ENCODE measurements around the gene RAB11FIP4.
"Not testable (repeated sequence)": the region's sequence is repeated elsewhere in the genome, so short reads cannot be mapped to it uniquely, and the experiment has no call there.

The RAB11FIP4 gene

GRCh38 chr17:31391496-31391949 is at the start of gene RAB11FIP4:
RAB11FIP4 (plus strand) TSS chr17:31391675; CDS start chr17:31391853, 178 bp downstream.
- in situ Hi-C loops (cut with MboI; ENCODE audit: low sequenced_read_pairs), result no loop called here

- in situ Hi-C loops (cut with MboI; ENCODE audit: low sequenced_read_pairs), result not testable (repeated sequence)
Measured at GRCh38 chr17:31345191-31345747, 46.2 kb upstream of the RAB11FIP4 start.

GRCh38 chr17:31349454-31349853 is 42.0 kb upstream of the RAB11FIP4 start:
- in situ Hi-C loops (cut with MboI; ENCODE audit: low sequenced_read_pairs), result no loop called here

GRCh38 chr17:31355935-31356334 is 35.5 kb upstream of the RAB11FIP4 start:
- in situ Hi-C loops (cut with MboI; ENCODE audit: low sequenced_read_pairs), result no loop called here

GRCh38 chr17:31357091-31357490 is 34.4 kb upstream of the RAB11FIP4 start:
- in situ Hi-C loops (cut with MboI; ENCODE audit: low sequenced_read_pairs), result no loop called here

- in situ Hi-C loops (cut with MboI; ENCODE audit: low sequenced_read_pairs), result no loop called here
Measured at GRCh38 chr17:31357839-31358394, 33.6 kb upstream of the RAB11FIP4 start.

GRCh38 chr17:31364012-31364411 is 27.5 kb upstream of the RAB11FIP4 start:
- in situ Hi-C loops (cut with MboI; ENCODE audit: low sequenced_read_pairs), result no loop called here

- in situ Hi-C loops (cut with MboI; ENCODE audit: low sequenced_read_pairs), result no loop called here
Measured at GRCh38 chr17:31366088-31366487, 25.4 kb upstream of the RAB11FIP4 start.

- in situ Hi-C loops (cut with MboI; ENCODE audit: low sequenced_read_pairs), result no loop called here
Measured at GRCh38 chr17:31369266-31369665, 22.2 kb upstream of the RAB11FIP4 start.

- in situ Hi-C loops (cut with MboI; ENCODE audit: low sequenced_read_pairs), result no loop called here
Measured at GRCh38 chr17:31371511-31372097, 19.9 kb upstream of the RAB11FIP4 start.

GRCh38 chr17:31373150-31374093 is 18.1 kb upstream of the RAB11FIP4 start:
- in situ Hi-C loops (cut with MboI; ENCODE audit: low sequenced_read_pairs), result no loop called here

- in situ Hi-C loops (cut with MboI; ENCODE audit: low sequenced_read_pairs), result no loop called here
Measured at GRCh38 chr17:31374094-31374447, 17.4 kb upstream of the RAB11FIP4 start.

- in situ Hi-C loops (cut with MboI; ENCODE audit: low sequenced_read_pairs), result no loop called here
Measured at GRCh38 chr17:31374503-31374902, 17.0 kb upstream of the RAB11FIP4 start.

GRCh38 chr17:31378638-31379037 is 12.8 kb upstream of the RAB11FIP4 start:
- in situ Hi-C loops (cut with MboI; ENCODE audit: low sequenced_read_pairs), result no loop called here

- in situ Hi-C loops (cut with MboI; ENCODE audit: low sequenced_read_pairs), result no loop called here
Measured at GRCh38 chr17:31379597-31380205, 11.8 kb upstream of the RAB11FIP4 start.

- in situ Hi-C loops (cut with MboI; ENCODE audit: low sequenced_read_pairs), result no loop called here
Measured at GRCh38 chr17:31381165-31381668, 10.3 kb upstream of the RAB11FIP4 start.

- in situ Hi-C loops (cut with MboI; ENCODE audit: low sequenced_read_pairs), result not testable (repeated sequence)
Measured at GRCh38 chr17:31382668-31383275, 8.7 kb upstream of the RAB11FIP4 start.

GRCh38 chr17:31383488-31383887 is 8.0 kb upstream of the RAB11FIP4 start:
- in situ Hi-C loops (cut with MboI; ENCODE audit: low sequenced_read_pairs), result not testable (repeated sequence)

GRCh38 chr17:31385428-31386285 is 5.8 kb upstream of the RAB11FIP4 start:
- in situ Hi-C loops (cut with MboI; ENCODE audit: low sequenced_read_pairs), result no loop called here

Measured in hTERT RPE-1 (cell line).